22Rv1 (cell line): ENCODE results near the gene PRPSAP1.
A peak's percentile ranks its signal among the peaks of the same experiment; 100 is the strongest.

Experiments used
- CTCF ChIP-seq: fragments of 450-650 bp; IDR thresholded peaks from 2 replicates; pipeline ENCODE4 v1.5.1; 2017; ENCODE audit warnings: mild to moderate bottlenecking
- ZFX ChIP-seq: fragments of 450-650 bp; IDR thresholded peaks from 2 replicates; pipeline ENCODE4 v1.6.1; 2017; ENCODE audit warnings: antibody characterized with exemption, borderline replicate concordance

GRCh38 chr17:76383546-76384221 lies 30.0 kb upstream of the PRPSAP1 start:
- TF ChIP-seq CTCF (peak; percentile 42), ZFX (no peak)
